Breast epithelium (tissue), 4 donors: ENCODE data around the gene NPIPB9. TPM values are rescaled to one million over a fixed set of nuclear protein-coding genes. Genes with fewer than 3 reads are reported as not detected.
A peak's percentile ranks its signal among the peaks of the same experiment; 100 is the strongest.
"Not testable (repeated sequence)": the region's sequence is repeated elsewhere in the genome, so short reads cannot be mapped to it uniquely, and the experiment has no call there.

Experiments
- DNase-seq, 2 donors: peaks; one replicate each; pipeline ENCODE4 v3.0.0-alpha.2; 2019; ENCODE audit warnings: low spot score in 2 of 2
- H3K27ac ChIP-seq, 2 donors: fragments of 200-600 bp; sonication (generic) in 1 of 2; one replicate each; pipeline ENCODE4 v1.5.1; 2016 to 2019; ENCODE audit warnings: mild to moderate bottlenecking in 1 of 2
- H3K27me3 ChIP-seq, 2 donors: fragments of 200-600 bp; sonication (generic) in 1 of 2; one replicate each; pipeline versions ENCODE4 v1.5.1 to v1.6.0; 2017 to 2019; ENCODE audit warnings: control low read depth in 1 of 2, mild to moderate bottlenecking in 1 of 2
- H3K36me3 ChIP-seq: fragments of 200-600 bp; one replicate; pipeline ENCODE4 v1.5.1; 2019
- H3K4me1 ChIP-seq, 2 donors: fragments of 200-600 bp; sonication (generic); one replicate each; pipeline ENCODE4 v1.5.1; 2016 to 2019; ENCODE audit warnings: control low read depth in 1 of 2
- H3K4me3 ChIP-seq, 3 donors: fragments of 200-600 bp; sonication (generic); 1 replicate in 2 of 3; 2 replicates in 1 of 3; pipeline ENCODE4 v1.5.1; 2016 to 2019; ENCODE audit warnings: mild to moderate bottlenecking in 3 of 3, moderate library complexity in 2 of 3
- H3K9me3 ChIP-seq, 2 donors: fragments of 200-600 bp; sonication (generic) in 1 of 2; one replicate each; pipeline ENCODE4 v1.5.1; 2016 to 2019; ENCODE audit warnings: control low read depth in 1 of 2
- CTCF ChIP-seq, 3 donors: fragments of 450-650 bp; IDR thresholded peaks; one replicate each; pipeline ENCODE4 v1.5.1; 2016 to 2017; ENCODE audit warnings: antibody characterized with exemption in 3 of 3, mild to moderate bottlenecking in 3 of 3, moderate library complexity in 3 of 3
- POLR2A ChIP-seq: fragments of 450-650 bp; IDR thresholded peaks from one replicate; pipeline ENCODE4 v1.6.1; 2016; ENCODE audit warnings: antibody characterized with exemption, mild to moderate bottlenecking, moderate library complexity
- POLR2AphosphoS5 ChIP-seq, 3 donors: sonication (generic); formaldehyde crosslinking; IDR thresholded peaks; one replicate each; pipeline ENCODE4 v1.6.1; 2017; ENCODE audit warnings: antibody characterized with exemption in 3 of 3
- intact Hi-C: fragments of 100-400 bp; cut with DNase I; formaldehyde crosslinking; loops from one replicate; pipeline ENCODE4 v1.15.1; 2023; ENCODE audit warnings: low total_unique reads
- total RNA-seq, 3 donors: library from RNA; depleted of rRNA; stranded (reverse); fragments of >200 nt; gene quantifications; one replicate each; pipeline ENCODE4 v1.1.0, GENCODE V29; 2016

NPIPB9 gene
- total RNA-seq, 3 donors from 2014 or later, result 6.4 to 12.3 (median 6.6) TPM

GRCh38 chr16:28781697-28782096 is 30.1 kb downstream of the NPIPB9 start:
- H3K27me3 ChIP-seq, H3K36me3 ChIP-seq, H3K9me3 ChIP-seq, intact Hi-C loops, H3K4me3 ChIP-seq, H3K27ac ChIP-seq, H3K4me1 ChIP-seq, DNase-seq: not testable (repeated sequence)

- intact Hi-C loops, DNase-seq, H3K4me3 ChIP-seq, H3K36me3 ChIP-seq, H3K27me3 ChIP-seq, H3K9me3 ChIP-seq, H3K4me1 ChIP-seq, H3K27ac ChIP-seq: not testable (repeated sequence)
Measured at GRCh38 chr16:28782357-28782756, 30.8 kb downstream of the NPIPB9 start.

- intact Hi-C loops, H3K27me3 ChIP-seq, H3K9me3 ChIP-seq, H3K4me1 ChIP-seq, H3K36me3 ChIP-seq: not testable (repeated sequence)
- Histone ChIP-seq H3K27ac (peak overlapping the region in 1 of 2 donors; percentile 63), H3K4me3 (peak overlapping the region in 2 of 3 donors; percentile 28 to 50)
- peak; percentile 25 to 73 for DNase-seq
Measured at GRCh38 chr16:28802235-28803019, 50.8 kb downstream of the NPIPB9 start.

- H3K4me1 ChIP-seq, DNase-seq, H3K27me3 ChIP-seq, H3K36me3 ChIP-seq, H3K27ac ChIP-seq, H3K9me3 ChIP-seq, H3K4me3 ChIP-seq, intact Hi-C loops: not testable (repeated sequence)
Measured at GRCh38 chr16:28807445-28808120, 56.0 kb downstream of the NPIPB9 start.

GRCh38 chr16:28820016-28820415 is 68.4 kb downstream of the NPIPB9 start:
- no peak for TF ChIP-seq POLR2A
- TF ChIP-seq POLR2AphosphoS5 (IDR thresholded peaks at IDR 0.05), result no peak
- no peak for TF ChIP-seq CTCF (IDR thresholded peaks at IDR 0.05)
- H3K36me3 ChIP-seq, result no peaks in the 10 kb centered on the region
- no peak for DNase-seq
- H3K9me3 ChIP-seq, result no peaks in the 10 kb centered on the region
- intact Hi-C loops, result no loop called here
- H3K27ac ChIP-seq, result no peak overlapping the region
- H3K27me3 ChIP-seq, result no peaks in the 10 kb centered on the region
- no peak overlapping the region for H3K4me3 ChIP-seq
- H3K4me1 ChIP-seq, result no peaks in the 10 kb centered on the region

GRCh38 chr16:28820546-28820945 is 69.0 kb downstream of the NPIPB9 start:
- H3K9me3 ChIP-seq, H3K27ac ChIP-seq, H3K36me3 ChIP-seq, DNase-seq, H3K4me3 ChIP-seq, H3K4me1 ChIP-seq, intact Hi-C loops, H3K27me3 ChIP-seq: not testable (repeated sequence)

GRCh38 chr16:28821874-28822519 is 70.4 kb downstream of the NPIPB9 start:
- no peaks in the 10 kb centered on the region for H3K4me1 ChIP-seq
- H3K4me3 ChIP-seq, result peak overlapping the region; percentile 99 to 100 (median 100)
- H3K9me3 ChIP-seq, result no peaks in the 10 kb centered on the region
- peak overlapping the region; percentile 99 to 100 for H3K27ac ChIP-seq
- TF ChIP-seq CTCF (IDR thresholded peaks at IDR 0.05), result no peak
- TF ChIP-seq POLR2A, result no peak
- no peak for TF ChIP-seq POLR2AphosphoS5 (IDR thresholded peaks at IDR 0.05)
- no peaks in the 10 kb centered on the region for H3K36me3 ChIP-seq
- H3K27me3 ChIP-seq, result no peaks in the 10 kb centered on the region
- intact Hi-C loops, result no loop called here
- no peak for DNase-seq

Other genes starting within 250 kb of the NPIPB9 start
- gene IL27, start 245.0 kb upstream of the NPIPB9 start, total RNA-seq, result not detected
- gene NUPR1, start 212.8 kb upstream of the NPIPB9 start, total RNA-seq, result 10 to 100 TPM; 34.2 to 57.0 (median 47.5) TPM
- gene SGF29, start 197.9 kb upstream of the NPIPB9 start, total RNA-seq, result 10 to 100 TPM; 28.5 to 35.8 (median 28.8) TPM
- gene SULT1A2, start 154.7 kb upstream of the NPIPB9 start, total RNA-seq, result 1 to 10 TPM in 2 of 3 donors, under 1 TPM in 1; 0.73 to 1.6 (median 1.3) TPM
- gene SULT1A1, start 141.7 kb upstream of the NPIPB9 start, total RNA-seq, result 10 to 100 TPM; 25.6 to 54.1 (median 33.4) TPM
- gene NPIPB8, start 113.7 kb upstream of the NPIPB9 start, total RNA-seq, result not detected
- 100 to 1,000 TPM; 203 to 259 (median 214) TPM for gene EIF3C, start 40.3 kb upstream of the NPIPB9 start, total RNA-seq
- 10 to 100 TPM; 43.8 to 62.6 (median 58.1) TPM for gene ATXN2L, start 71.2 kb downstream of the NPIPB9 start, total RNA-seq
- gene TUFM, start 94.6 kb downstream of the NPIPB9 start, total RNA-seq, result 100 to 1,000 TPM in 1 of 3 donors, 10 to 100 TPM in 2; 97.9 to 103 (median 98.4) TPM
- gene SH2B1, start 112.1 kb downstream of the NPIPB9 start, total RNA-seq, result 10 to 100 TPM; 20.0 to 28.8 (median 23.6) TPM
- gene ATP2A1, start 126.7 kb downstream of the NPIPB9 start, total RNA-seq, result under 1 TPM; 0.15 to 0.48 (median 0.33) TPM
- 10 to 100 TPM; 14.2 to 35.1 (median 25.6) TPM for gene RABEP2, start 173.5 kb downstream of the NPIPB9 start, total RNA-seq
- gene CD19, start 180.2 kb downstream of the NPIPB9 start, total RNA-seq, result not detected
- 10 to 100 TPM; 23.2 to 38.1 (median 27.9) TPM for gene NFATC2IP, start 199.2 kb downstream of the NPIPB9 start, total RNA-seq
- 10 to 100 TPM; 15.1 to 19.5 (median 17.8) TPM for gene SPNS1, start 223.0 kb downstream of the NPIPB9 start, total RNA-seq
- 1 to 10 TPM; 4.0 to 8.2 (median 4.3) TPM for gene LAT, start 233.3 kb downstream of the NPIPB9 start, total RNA-seq